Coronary artery (tissue), 2 donors: ENCODE data around the gene FOXS1.

Experiments
- DNase-seq: peaks from one replicate; pipeline ENCODE4 v3.0.0-alpha.2; 2017; ENCODE audit warnings: low spot score
- H3K27ac ChIP-seq, 2 donors: fragments of 200-600 bp; sonication (generic); one replicate each; pipeline ENCODE4 v1.5.1; 2016 to 2019
- H3K4me3 ChIP-seq: fragments of 200-600 bp; sonication (generic); 2 replicates; pipeline ENCODE4 v1.5.1; 2016; ENCODE audit warnings: mild to moderate bottlenecking, moderate library complexity
- CTCF ChIP-seq: fragments of 200-600 bp; sonication (generic); IDR thresholded peaks from one replicate; pipeline ENCODE4 v1.5.1; 2019; ENCODE audit warnings: antibody characterized with exemption

Gene FOXS1

GRCh38 chr20:31844737-31845299 is 586 bp downstream of the FOXS1 start:
- peak overlapping the region; percentile 84 for H3K4me3 ChIP-seq
- TF ChIP-seq CTCF = no peak
- H3K27ac ChIP-seq = peak overlapping the region; percentile 85 to 95
- DNase-seq = no peak

- no peak for DNase-seq
- Histone ChIP-seq H3K27ac (peak overlapping the region; percentile 85 to 95), H3K4me3 (peak overlapping the region; percentile 84)
- no peak for TF ChIP-seq CTCF
Observed at GRCh38 chr20:31843881-31844280, 1.5 kb downstream of the FOXS1 start.

GRCh38 chr20:31843288-31843687 is 2.1 kb downstream of the FOXS1 start:
- Histone ChIP-seq H3K4me3 (peak overlapping the region; percentile 84), H3K27ac (peak overlapping the region; percentile 85 to 95)

GRCh38 chr20:31842471-31843157 is 2.8 kb downstream of the FOXS1 start:
- peak overlapping the region; percentile 84 for H3K4me3 ChIP-seq

More at GRCh38 chr20:31843288-31843687, 2.1 kb downstream of the FOXS1 start:
- no peak for DNase-seq
- no peak for TF ChIP-seq CTCF

GRCh38 chr20:31841928-31842327 is 3.5 kb downstream of the FOXS1 start:
- DNase-seq = peak; percentile 88
- TF ChIP-seq CTCF = no peak
- peak overlapping the region; percentile 85 to 95 for H3K27ac ChIP-seq
- H3K4me3 ChIP-seq = peak overlapping the region; percentile 84

More at GRCh38 chr20:31842471-31843157, 2.8 kb downstream of the FOXS1 start:
- no peak for TF ChIP-seq CTCF
- H3K27ac ChIP-seq = peak overlapping the region; percentile 85 to 95
- DNase-seq = peak; percentile 85

GRCh38 chr20:31840906-31841816 is 4.2 kb downstream of the FOXS1 start:
- H3K27ac ChIP-seq = peak overlapping the region; percentile 85 to 95

More at GRCh38 chr20:31840906-31841816, 4.2 kb downstream of the FOXS1 start:
- peak overlapping the region; percentile 84 for H3K4me3 ChIP-seq
- DNase-seq = no peak
- no peak for TF ChIP-seq CTCF
